HG03439 (cell line): ENCODE measurements around the gene RPS6KL1.

ENCODE experiments used
- ATAC-seq: cut with Tn5 transposase; IDR thresholded peaks from one replicate; pipeline ENCODE4 v1.9.1; 2021; ENCODE audit warnings: mild to moderate bottlenecking, moderate library complexity; ENCODE audit not compliant: unreplicated experiment

The RPS6KL1 gene, protein sequence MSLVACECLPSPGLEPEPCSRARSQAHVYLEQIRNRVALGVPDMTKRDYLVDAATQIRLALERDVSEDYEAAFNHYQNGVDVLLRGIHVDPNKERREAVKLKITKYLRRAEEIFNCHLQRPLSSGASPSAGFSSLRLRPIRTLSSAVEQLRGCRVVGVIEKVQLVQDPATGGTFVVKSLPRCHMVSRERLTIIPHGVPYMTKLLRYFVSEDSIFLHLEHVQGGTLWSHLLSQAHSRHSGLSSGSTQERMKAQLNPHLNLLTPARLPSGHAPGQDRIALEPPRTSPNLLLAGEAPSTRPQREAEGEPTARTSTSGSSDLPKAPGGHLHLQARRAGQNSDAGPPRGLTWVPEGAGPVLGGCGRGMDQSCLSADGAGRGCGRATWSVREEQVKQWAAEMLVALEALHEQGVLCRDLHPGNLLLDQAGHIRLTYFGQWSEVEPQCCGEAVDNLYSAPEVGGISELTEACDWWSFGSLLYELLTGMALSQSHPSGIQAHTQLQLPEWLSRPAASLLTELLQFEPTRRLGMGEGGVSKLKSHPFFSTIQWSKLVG

DNA sequence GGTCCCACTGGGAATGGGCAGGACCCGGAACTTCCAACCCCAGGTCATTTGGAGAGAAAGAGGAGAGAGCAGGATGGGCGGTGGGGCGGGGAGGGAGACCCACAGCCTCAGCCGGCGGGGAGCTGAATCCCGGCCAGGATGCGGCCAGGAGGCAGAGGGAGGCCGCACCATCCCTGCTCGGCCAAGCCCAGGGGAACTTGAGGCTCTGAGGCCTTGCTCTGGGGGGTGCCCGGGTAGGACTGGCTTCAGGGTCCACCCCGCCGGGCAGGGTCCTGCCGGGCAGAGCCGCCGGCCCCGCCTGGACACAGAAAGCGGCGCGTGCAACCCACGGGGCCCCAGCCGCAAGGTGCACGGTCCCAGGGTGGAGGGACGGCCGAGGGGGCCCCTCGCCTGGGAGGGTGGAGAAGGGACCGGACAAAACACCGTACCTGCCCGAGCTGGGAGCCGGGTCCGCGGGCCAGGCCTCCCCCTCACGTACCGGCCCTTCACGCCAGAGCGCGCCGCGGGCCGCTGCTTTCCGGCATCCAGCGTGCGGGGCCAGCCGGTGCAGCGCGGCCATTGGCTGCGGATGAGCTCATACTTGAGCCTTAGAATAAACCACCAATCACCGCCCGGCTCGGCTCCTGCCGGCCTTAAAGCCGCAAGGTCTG lies at the start of gene RPS6KL1:
Gene RPS6KL1 (minus strand): TSS at position 509 of the 650 bp plus-strand sequence. CDS start 1,719 bp downstream, outside the sequence.
- peak; percentile 93 for ATAC-seq

DNA sequence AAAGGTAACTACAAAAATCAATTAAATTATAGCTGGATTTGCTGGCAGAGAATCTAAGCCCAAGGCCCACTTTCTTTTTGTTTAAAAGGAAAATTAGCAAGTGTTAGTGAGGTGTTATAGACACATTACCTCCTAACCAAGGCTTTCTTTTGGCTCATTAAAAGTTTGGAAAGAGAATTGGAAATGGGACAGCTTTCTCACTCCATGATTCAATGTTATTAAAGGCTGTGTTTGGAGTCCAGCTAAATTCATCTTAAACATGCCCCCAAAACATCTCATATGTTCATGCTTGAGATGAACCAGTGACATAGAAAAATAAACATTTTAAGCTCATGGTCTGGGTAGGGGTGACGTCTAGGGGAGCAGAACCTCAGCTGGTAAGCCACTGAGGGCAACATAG lies 45.8 kb upstream of the RPS6KL1 start:
- no peak for ATAC-seq

DNA sequence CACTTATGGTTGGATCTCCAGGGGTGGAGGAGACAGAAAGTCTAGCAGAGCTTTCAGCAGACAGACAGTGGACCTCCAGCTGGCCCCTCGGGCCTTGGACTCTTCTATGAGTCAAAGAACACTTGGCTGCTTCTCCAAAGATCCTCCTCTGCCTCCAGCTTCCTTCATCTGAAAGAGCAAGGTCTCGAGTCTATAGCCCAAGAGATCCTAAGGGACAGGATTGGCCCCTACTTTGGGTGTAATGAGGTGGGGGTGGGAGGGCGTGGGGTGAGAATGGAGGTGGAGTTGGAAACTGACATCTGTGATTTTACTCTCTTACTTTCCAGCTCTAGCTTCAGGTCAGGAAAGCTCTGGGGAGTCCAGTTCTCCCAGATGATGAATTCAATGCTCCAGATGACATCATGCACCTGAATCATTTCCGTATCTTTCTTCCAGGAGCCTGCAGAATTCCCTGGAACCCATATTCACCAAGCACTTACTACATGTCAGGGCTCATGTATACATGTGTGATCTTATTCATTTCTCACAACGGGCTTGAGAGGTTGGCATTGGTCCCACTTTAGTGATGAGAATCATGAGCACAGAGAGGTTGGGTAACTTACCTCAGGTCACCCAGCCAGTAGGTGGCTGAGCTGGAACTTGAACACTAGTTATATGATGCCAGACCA lies 42.6 kb upstream of the RPS6KL1 start:
- no peak for ATAC-seq

DNA sequence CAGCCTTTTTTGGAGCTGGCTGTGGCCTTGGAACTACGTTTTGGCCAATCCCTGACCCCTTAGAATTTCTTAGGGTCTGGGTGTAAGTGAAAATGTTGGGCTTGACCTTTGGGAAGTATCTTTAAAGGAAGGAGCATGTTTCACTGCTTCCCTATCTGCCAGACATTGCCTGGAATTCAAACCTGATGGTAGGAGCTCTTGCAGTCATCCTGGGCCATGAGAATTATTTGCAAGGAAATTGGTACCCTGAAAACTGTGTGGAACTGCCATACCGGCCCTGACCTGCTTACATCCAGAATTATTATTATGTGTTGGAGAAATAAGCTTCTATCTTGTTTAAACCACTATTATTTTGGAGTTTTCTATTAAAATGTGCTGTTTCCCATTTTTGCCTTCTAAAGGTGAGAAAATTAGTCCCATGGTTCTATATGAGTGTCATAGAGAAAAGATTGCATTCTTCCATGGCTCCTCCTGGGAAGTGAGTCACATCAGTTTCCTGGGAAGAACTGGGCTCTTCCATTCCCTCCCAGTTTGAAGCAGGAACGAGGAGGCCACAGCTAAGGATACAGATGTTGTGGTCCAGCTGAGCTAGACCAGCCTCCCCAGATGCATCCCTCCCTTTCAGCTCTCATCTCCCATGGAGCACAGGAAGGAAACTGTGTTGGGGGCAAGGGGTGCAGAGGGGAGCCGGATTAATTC lies 41.9 kb upstream of the RPS6KL1 start:
- ATAC-seq: no peak

DNA sequence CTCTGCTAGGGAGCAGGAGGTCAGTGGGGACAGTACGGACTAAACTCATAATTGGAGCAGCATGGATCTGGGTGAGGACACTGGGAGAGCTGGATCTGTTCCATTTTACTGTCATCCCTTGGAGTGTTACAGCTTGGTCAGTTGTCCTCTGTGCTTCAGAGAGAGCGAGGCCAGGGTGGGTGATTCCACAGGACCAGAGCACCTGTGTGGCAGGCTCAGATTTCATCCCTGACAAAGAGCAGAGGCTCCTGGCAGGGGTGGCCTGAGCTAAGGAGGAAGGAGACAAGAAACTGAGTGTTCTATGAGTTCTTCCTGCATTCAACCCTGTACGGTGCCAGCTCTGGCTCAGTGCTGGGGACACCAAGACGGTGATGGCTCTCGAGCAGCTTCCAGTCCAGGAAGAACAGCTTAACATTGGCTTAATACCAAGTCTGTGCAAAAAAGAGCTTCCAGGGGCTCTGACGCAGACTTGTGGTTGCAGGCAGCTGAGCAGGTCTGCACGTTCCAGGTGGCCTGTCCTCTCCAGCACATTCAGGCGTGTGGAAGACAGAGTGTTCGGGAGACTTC lies 40.7 kb upstream of the RPS6KL1 start:
- ATAC-seq: no peak

DNA sequence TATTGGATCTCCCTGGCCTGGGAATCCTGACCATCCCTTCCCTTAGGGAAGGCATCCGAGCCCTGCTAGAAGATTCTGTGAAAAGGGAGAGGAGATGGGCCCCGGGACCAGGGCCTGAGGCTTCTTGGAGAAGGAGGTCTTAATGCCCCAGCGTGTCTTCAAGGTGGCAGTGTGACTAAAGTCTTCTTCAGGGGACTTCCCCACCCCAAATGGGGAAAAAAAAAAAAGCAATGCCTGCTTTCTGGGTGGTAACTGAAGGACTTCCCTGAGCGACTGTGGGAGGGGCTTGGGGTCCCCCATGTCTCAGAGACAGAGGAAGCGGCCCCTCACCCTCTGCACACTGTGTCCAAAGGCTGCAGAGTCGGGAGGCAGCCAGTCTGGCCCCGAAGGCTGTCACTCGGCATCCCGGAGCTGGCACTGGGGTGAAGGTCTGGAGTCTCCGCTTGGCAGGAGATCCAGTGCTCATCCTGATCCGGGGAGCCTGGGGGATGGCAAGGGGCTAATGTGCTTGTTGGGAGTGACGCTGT lies 40.2 kb upstream of the RPS6KL1 start:
- no peak for ATAC-seq

GRCh38 chr14:74962493-74962892 lies 39.4 kb upstream of the RPS6KL1 start:
- no peak for ATAC-seq

- no peak for ATAC-seq
These were observed 39.0 kb upstream of the RPS6KL1 start for GRCh38 chr14:74962046-74962445.

DNA sequence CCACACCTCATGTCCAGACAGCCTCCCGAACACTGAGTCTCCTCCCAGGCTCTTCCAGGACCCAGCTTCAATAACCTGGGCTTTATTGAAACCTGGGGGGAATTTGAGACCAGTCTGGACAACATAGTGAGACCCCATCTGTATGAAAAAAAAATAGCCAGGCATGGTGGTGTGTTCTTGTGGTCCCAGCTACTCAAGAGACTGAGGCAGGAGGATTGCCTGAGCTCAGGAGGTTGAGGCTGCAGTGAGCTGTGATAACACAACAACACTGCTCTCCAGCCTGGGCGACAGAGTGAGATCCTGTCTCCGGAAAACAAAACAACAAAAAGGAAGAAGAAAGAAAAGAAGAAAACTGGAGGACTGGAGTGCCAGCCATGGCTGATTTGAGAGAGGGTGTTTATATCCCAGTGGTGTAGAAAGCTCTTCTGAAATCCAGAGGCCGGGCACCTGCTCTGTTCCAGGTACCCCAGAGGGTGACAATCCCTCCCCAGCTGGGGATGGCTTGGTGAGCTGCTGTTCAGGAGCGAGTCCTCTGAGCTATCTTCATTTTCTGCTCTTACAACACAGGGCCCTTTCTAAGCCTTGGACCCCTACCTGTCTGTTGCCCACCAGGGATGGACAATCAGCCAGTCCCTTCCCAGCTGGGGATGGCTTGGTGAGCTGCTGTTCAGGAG lies 38.3 kb upstream of the RPS6KL1 start:
- ATAC-seq: no peak

DNA sequence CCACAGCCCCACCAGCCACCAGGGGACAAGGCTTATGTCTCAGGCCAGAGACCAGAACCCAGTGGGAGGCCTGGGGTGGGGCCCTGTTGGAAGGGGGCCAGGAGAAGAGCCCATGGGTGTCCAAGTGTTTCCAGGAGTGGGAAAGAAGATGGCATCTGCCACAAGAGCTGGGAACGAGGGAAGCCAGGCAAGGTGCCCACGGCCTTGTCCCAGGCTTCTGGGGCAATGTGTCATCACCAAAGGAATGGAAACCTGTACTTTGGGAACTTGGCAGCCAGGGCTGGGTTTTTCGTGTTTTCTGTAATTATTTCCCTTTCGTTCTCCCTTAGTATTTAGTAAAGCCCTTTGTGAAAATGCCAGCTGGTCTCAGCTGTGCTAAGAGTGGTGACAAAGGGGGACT lies 37.7 kb upstream of the RPS6KL1 start:
- no peak for ATAC-seq

DNA sequence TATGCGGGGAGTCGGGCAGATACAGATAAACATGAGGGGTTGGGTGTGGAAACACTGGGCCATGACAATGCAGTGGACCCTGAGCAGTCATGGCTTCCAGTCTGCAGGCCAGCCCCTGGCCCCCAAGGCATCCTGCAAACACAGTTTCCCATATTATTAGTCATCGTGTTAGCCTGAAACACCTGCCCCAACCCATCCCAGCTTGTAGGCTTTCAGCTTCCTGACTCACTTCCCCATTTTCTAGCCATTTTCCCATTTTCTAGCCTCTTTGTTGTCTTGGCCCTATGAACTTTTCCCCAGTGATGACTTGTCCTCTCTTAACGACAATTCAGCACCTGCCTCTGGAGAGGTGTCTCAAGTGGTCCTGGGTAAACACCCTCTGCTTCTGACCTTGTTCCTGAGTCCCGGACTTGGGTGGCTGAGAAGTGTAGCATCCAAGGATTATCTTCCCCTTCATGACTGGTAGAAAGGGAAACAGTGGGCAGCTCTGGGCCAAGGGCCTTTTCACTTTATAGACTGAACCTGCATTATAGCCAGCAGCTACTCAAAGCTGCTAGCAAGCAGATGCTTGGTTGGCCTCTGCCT lies 36.6 kb upstream of the RPS6KL1 start:
- ATAC-seq: no peak

DNA sequence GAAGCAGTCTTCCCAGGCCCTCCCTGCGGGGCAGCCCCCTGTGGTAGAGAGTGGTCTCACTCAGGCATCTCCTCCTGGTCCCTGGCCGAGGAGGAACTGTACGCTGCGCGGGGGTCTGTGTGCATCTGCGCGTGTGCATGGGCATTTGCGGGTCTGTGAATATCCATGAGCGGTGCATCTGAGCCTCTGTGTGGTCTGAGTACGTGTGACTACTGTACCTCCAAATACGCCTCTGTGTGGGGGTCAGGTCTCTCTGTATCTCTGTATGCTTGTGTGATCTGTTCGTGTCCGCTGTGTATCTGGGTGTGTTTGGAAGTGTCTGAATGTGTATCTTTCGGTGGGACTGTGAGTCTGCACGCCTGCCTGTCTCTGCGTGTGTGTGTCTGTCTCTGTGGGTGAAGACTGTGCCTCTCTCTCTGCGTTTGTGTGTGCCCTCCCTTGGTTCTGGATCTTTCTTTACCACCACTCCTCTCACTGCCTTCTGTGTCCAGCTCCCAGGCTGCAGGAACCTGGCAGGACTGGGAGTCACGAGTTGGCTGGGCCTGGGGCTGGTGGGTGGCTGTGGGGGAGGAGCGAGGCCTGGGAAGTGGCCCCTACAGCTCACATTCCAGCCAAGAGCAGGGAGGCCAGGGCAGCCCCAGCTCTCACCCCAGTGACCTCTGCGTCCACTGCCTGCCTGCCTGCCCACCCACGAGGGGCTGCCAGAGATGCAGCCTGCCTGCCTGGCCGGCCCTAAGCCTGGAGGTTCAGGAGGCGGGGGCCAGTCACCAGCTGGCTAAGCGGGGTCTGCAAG lies 33.4 kb upstream of the RPS6KL1 start:
- no peak for ATAC-seq

GRCh38 chr14:74956027-74956279 lies 32.9 kb upstream of the RPS6KL1 start:
- no peak for ATAC-seq

GRCh38 chr14:74955229-74956026 lies 32.4 kb upstream of the RPS6KL1 start, which contains the start of gene PGF:
Gene PGF (minus strand): TSS chr14:74955597. CDS start chr14:74955242, 355 bp downstream.
- ATAC-seq: no peak

DNA sequence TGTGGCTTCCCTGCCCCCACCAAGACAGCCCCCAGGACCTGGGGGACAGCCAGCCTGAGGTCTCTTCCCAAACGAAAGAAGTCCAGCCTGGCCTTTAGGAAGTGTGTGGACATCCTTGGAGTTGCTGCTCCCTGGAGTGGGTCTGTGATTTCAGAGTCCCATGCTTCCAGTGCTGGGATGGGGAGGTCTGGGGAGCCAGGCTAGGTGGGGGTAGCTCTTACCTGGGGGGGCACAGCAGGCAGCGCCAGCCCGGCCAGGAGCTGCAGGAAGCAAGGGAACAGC lies 31.8 kb upstream of the RPS6KL1 start:
- ATAC-seq: no peak

- ATAC-seq: no peak
These were observed 31.3 kb upstream of the RPS6KL1 start for GRCh38 chr14:74954232-74954946.

DNA sequence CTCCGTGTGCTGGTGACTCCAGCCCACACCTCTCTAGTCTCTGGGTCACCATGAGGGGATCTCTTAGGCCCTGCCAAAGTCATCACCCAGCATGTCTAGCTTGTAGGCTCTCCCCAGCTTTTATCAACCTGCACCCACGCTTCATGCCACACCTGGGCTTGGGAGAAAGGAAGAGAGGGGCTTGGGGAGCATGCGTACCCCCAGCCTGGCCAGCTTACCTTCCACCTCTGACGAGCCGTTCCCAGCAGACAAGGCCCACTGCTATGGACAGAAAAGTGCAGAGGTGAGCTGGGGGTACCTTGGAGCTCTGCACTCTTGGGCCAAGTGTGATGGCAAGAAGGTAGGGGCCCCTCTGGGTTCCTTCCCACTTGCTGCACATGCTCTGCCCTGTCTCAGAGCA lies 30.6 kb upstream of the RPS6KL1 start:
- ATAC-seq: no peak
